Breast epithelium (tissue), 3 donors: ENCODE results near the gene ECSIT.

Experiments
- CTCF ChIP-seq, 3 donors: fragments of 450-650 bp; IDR thresholded peaks; one replicate each; pipeline ENCODE4 v1.5.1; 2016 to 2017; ENCODE audit warnings: antibody characterized with exemption in 3 of 3, mild to moderate bottlenecking in 3 of 3, moderate library complexity in 3 of 3
- POLR2A ChIP-seq: fragments of 450-650 bp; IDR thresholded peaks from one replicate; pipeline ENCODE4 v1.6.1; 2016; ENCODE audit warnings: antibody characterized with exemption, mild to moderate bottlenecking, moderate library complexity
- POLR2AphosphoS5 ChIP-seq, 3 donors: sonication (generic); formaldehyde crosslinking; IDR thresholded peaks; one replicate each; pipeline ENCODE4 v1.6.1; 2017; ENCODE audit warnings: antibody characterized with exemption in 3 of 3

GRCh38 chr19:11551603-11552235 lies 22.8 kb upstream of the ECSIT start:
- TF ChIP-seq CTCF (IDR thresholded peaks at IDR 0.05) (no peak), POLR2A (no peak), POLR2AphosphoS5 (IDR thresholded peaks at IDR 0.05) (no peak)
